WTC11 (cell line): ENCODE data around the gene SOCS1. TPM values are rescaled to one million over a fixed set of nuclear protein-coding genes. Genes with fewer than 3 reads are reported as not detected.

Source experiments
- ATAC-seq: fragments of 200-7000 bp; cut with Tn5 transposase; 2 replicates; pipeline ENCODE4 v1.10.0; 2021; ENCODE audit warnings: mild to moderate bottlenecking, moderate library complexity
- CTCF ChIA-PET: fragments of 300-600 bp; sonication (Branson Sonifier 250); formaldehyde crosslinking; loops from one replicate; lab custom pipeline; 2021; ENCODE audit warnings: antibody characterized with exemption; lab: Charles Lee
- POLR2A ChIA-PET: fragments of 350-600 bp; sonication (Branson Sonifier 250); formaldehyde crosslinking; loops from one replicate; lab custom pipeline; 2021; ENCODE audit warnings: antibody characterized with exemption; lab: Charles Lee
- DNase-seq: peaks from one replicate; pipeline ENCODE4 v3.0.0; 2021; ENCODE audit warnings: low spot score
- H3K27ac Mint-ChIP-seq: 2 replicates; pipeline ENCODE4 v1.8.0; 2021; ENCODE audit warnings: mixed read lengths
- H3K27me3 Mint-ChIP-seq: 2 replicates; pipeline ENCODE4 v1.8.0; 2021; ENCODE audit warnings: low read depth, mild to moderate bottlenecking, moderate library complexity, mixed read lengths
- H3K36me3 Mint-ChIP-seq: 2 replicates; pipeline ENCODE4 v1.8.0; 2021; ENCODE audit warnings: mixed read lengths
- H3K4me1 Mint-ChIP-seq: 2 replicates; pipeline ENCODE4 v1.8.0; 2022; ENCODE audit warnings: mixed read lengths
- H3K4me3 Mint-ChIP-seq: 2 replicates; pipeline ENCODE4 v1.8.0; 2021; ENCODE audit warnings: mild to moderate bottlenecking, moderate library complexity, mixed read lengths
- H3K9me3 Mint-ChIP-seq: 2 replicates; pipeline ENCODE4 v1.8.0; 2021; ENCODE audit warnings: mixed read lengths
- ATF1 ChIP-seq: sonication (generic); formaldehyde crosslinking; IDR thresholded peaks from 2 replicates; pipeline ENCODE4 v1.8.1; 2023; ENCODE audit warnings: mild to moderate bottlenecking, moderate library complexity, missing genetic modification reagents
- E2F5 ChIP-seq: sonication (generic); formaldehyde crosslinking; IDR thresholded peaks from 2 replicates; pipeline ENCODE4 v1.8.1; 2022; ENCODE audit warnings: mild to moderate bottlenecking, moderate library complexity, missing genetic modification reagents
- ELF4 ChIP-seq: sonication (generic); formaldehyde crosslinking; IDR thresholded peaks from 2 replicates; pipeline ENCODE4 v1.8.1; 2022; ENCODE audit warnings: low read depth, mild to moderate bottlenecking, moderate library complexity, missing genetic modification reagents
- ETV6 ChIP-seq: sonication (generic); formaldehyde crosslinking; IDR thresholded peaks from 2 replicates; pipeline ENCODE4 v1.8.1; 2022; ENCODE audit warnings: mild to moderate bottlenecking, missing genetic modification reagents
- FOXP1 ChIP-seq: sonication (generic); formaldehyde crosslinking; IDR thresholded peaks from 2 replicates; pipeline ENCODE4 v1.8.0; 2022; ENCODE audit warnings: missing genetic modification reagents, mild to moderate bottlenecking, moderate library complexity, borderline replicate concordance
- FOXP4 ChIP-seq: sonication (generic); formaldehyde crosslinking; IDR thresholded peaks from 2 replicates; pipeline ENCODE4 v1.8.0; 2022; ENCODE audit warnings: mild to moderate bottlenecking, missing genetic modification reagents
- HMGA2 ChIP-seq: fragments of 250-450 bp; sonication (Bioruptor Pico); IDR thresholded peaks from 2 replicates; pipeline ENCODE4 v1.4.0; 2021; ENCODE audit warnings: mild to moderate bottlenecking, moderate library complexity
- IRF1 ChIP-seq: sonication (generic); formaldehyde crosslinking; IDR thresholded peaks from 2 replicates; pipeline ENCODE4 v1.8.0; 2023; ENCODE audit warnings: missing genetic modification reagents
- NFE2L1 ChIP-seq: sonication (generic); formaldehyde crosslinking; IDR thresholded peaks from 2 replicates; pipeline ENCODE4 v1.8.1; 2023; ENCODE audit warnings: missing genetic modification reagents
- RORB ChIP-seq: fragments of 250-450 bp; sonication (Bioruptor Pico); IDR thresholded peaks from 2 replicates; pipeline ENCODE4 v1.9.0; 2021; ENCODE audit warnings: mild to moderate bottlenecking
- SMAD3 ChIP-seq: sonication (generic); formaldehyde crosslinking; IDR thresholded peaks from 2 replicates; pipeline ENCODE4 v1.8.0; 2022; ENCODE audit warnings: missing genetic modification reagents, mild to moderate bottlenecking, borderline replicate concordance
- SMAD4 ChIP-seq: sonication (generic); formaldehyde crosslinking; IDR thresholded peaks from 2 replicates; pipeline ENCODE4 v1.8.0; 2022; ENCODE audit warnings: mild to moderate bottlenecking, missing genetic modification reagents
- SOX15 ChIP-seq: fragments of 250-450 bp; sonication (Bioruptor Pico); IDR thresholded peaks from 2 replicates; pipeline ENCODE4 v1.9.0; 2021; ENCODE audit warnings: mild to moderate bottlenecking
- SP1 ChIP-seq: sonication (generic); formaldehyde crosslinking; conservative IDR thresholded peaks from 2 replicates; pipeline ENCODE4 v1.8.1; 2022; ENCODE audit warnings: missing genetic modification reagents
- TEAD1 ChIP-seq: sonication (generic); formaldehyde crosslinking; IDR thresholded peaks from 2 replicates; pipeline ENCODE4 v1.8.0; 2022; ENCODE audit warnings: mild to moderate bottlenecking, missing genetic modification reagents
- TP53 ChIP-seq: sonication (generic); formaldehyde crosslinking; IDR thresholded peaks from 2 replicates; pipeline ENCODE4 v1.8.1; 2023; ENCODE audit warnings: mild to moderate bottlenecking, missing genetic modification reagents
- ZMAT4 ChIP-seq: fragments of 250-450 bp; sonication (Bioruptor Pico); IDR thresholded peaks from 2 replicates; pipeline ENCODE4 v1.9.0; 2021; ENCODE audit warnings: mild to moderate bottlenecking
- ZNF263 ChIP-seq: sonication (generic); formaldehyde crosslinking; IDR thresholded peaks from 2 replicates; pipeline ENCODE4 v1.8.1; 2022; ENCODE audit warnings: low read depth, mild to moderate bottlenecking, moderate library complexity, missing genetic modification reagents
- ZNF396 ChIP-seq: fragments of 250-450 bp; sonication (Bioruptor Pico); IDR thresholded peaks from 2 replicates; pipeline ENCODE4 v1.8.0; 2021; ENCODE audit warnings: mild to moderate bottlenecking, moderate library complexity, borderline replicate concordance
- ZNF416 ChIP-seq: fragments of 250-450 bp; sonication (Bioruptor Pico); IDR thresholded peaks from 2 replicates; pipeline ENCODE4 v1.9.0; 2021; ENCODE audit warnings: mild to moderate bottlenecking, inconsistent platforms
- total RNA-seq: library from RNA; stranded (reverse); gene quantifications from 3 replicates; pipeline ENCODE4 v1.2.3, GENCODE V29; 2021
- TF ChIP-seq, protein P1 (sequence below): sonication (generic); formaldehyde crosslinking; IDR thresholded peaks from 2 replicates; pipeline ENCODE4 v1.8.1; 2022; ENCODE audit warnings: low read depth, mild to moderate bottlenecking, moderate library complexity, missing genetic modification reagents, borderline replicate concordance
- TF ChIP-seq, protein P2 (sequence below): sonication (generic); formaldehyde crosslinking; conservative IDR thresholded peaks from 2 replicates; pipeline ENCODE4 v1.8.1; 2022; ENCODE audit warnings: mild to moderate bottlenecking, missing genetic modification reagents

The SOCS1 gene
- total RNA-seq, 1 experiment from 2014 or later: 62.3 TPM

GRCh38 chr16:11253009-11253994, 2.7 kb downstream of the SOCS1 start (continued):
- TF ChIP-seq TP53 (CRISPR knock-in tag) (no peak), ETV6 (CRISPR knock-in tag) (no peak), ELF4 (CRISPR knock-in tag) (no peak), SP1 (no peak), ZNF396 (CRISPR knock-in tag) (no peak), ATF1 (CRISPR knock-in tag) (no peak), SMAD3 (CRISPR knock-in tag) (no peak), IRF1 (no peak), ZMAT4 (CRISPR knock-in tag) (no peak), NFE2L1 (CRISPR knock-in tag) (no peak), FOXP1 (CRISPR knock-in tag) (no peak)
- TF ChIP-seq, protein P1, sequence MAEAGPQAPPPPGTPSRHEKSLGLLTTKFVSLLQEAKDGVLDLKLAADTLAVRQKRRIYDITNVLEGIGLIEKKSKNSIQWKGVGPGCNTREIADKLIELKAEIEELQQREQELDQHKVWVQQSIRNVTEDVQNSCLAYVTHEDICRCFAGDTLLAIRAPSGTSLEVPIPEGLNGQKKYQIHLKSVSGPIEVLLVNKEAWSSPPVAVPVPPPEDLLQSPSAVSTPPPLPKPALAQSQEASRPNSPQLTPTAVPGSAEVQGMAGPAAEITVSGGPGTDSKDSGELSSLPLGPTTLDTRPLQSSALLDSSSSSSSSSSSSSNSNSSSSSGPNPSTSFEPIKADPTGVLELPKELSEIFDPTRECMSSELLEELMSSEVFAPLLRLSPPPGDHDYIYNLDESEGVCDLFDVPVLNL (CRISPR knock-in tag): no peak

DNA sequence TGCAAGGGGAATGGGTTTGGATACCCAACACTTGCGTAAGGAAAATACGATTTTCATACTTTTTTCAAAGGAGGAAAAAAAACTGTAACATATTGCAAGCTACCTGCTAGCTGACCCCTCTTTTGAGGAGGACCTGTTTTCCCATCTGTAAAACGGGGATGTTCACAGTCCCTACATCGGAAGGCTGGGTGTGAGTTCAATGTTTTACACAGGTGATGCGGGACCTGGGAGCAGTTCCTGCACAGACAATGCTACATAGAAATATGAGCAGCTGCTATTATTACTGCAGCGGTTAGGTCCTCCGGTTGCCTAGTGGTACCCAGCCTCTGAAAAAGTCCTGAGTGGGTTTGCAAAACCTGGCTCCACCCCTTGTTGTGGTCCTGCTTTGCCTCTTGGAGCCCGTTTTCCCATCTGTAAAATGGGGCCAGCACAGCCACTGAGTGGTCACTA, 3.5 kb downstream of the SOCS1 start:
- ATAC-seq: no peak
- TF ChIP-seq SMAD4 (CRISPR knock-in tag): no peak
- TF ChIP-seq SOX15 (CRISPR knock-in tag): no peak
- no peak for TF ChIP-seq FOXP4 (CRISPR knock-in tag)
- TF ChIP-seq TEAD1: no peak
- no peak for TF ChIP-seq HMGA2 (CRISPR knock-in tag)
- TF ChIP-seq E2F5 (CRISPR knock-in tag): no peak
- TF ChIP-seq ZNF416 (CRISPR knock-in tag): no peak
- TF ChIP-seq, protein P2, sequence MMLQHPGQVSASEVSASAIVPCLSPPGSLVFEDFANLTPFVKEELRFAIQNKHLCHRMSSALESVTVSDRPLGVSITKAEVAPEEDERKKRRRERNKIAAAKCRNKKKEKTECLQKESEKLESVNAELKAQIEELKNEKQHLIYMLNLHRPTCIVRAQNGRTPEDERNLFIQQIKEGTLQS (CRISPR knock-in tag): no peak
- no peak for TF ChIP-seq RORB
- TF ChIP-seq ZNF263 (CRISPR knock-in tag): no peak
- ChIA-PET POLR2A (no interaction called here), CTCF (interaction anchor here (1.0 to 1.9 kb wide), 2 partner anchors 104 to 106 kb away, joined by 3 to 9 read pairs; no protein-coding TSS in a partner anchor)
- H3K9me3 Mint-ChIP-seq: no peaks in the 10 kb centered on the region
- H3K36me3 Mint-ChIP-seq: peaks cover 19% of the 10 kb centered on the region
- H3K4me1 Mint-ChIP-seq: peaks cover 39% of the 10 kb centered on the region
- H3K27me3 Mint-ChIP-seq: no peaks in the 10 kb centered on the region
- no peak for DNase-seq
- peak overlapping the region; percentile 77 for H3K4me3 Mint-ChIP-seq
- H3K27ac Mint-ChIP-seq: peak overlapping the region; percentile 77
